DOHH2 (cell line): ENCODE data around the gene GUCA2B.

Experiments
- H3F3A ChIP-seq: fragments of 200-600 bp; sonication (generic), shearing (Covaris generic); 2 replicates; pipeline ENCODE4 v1.6.0; 2016; ENCODE audit warnings: antibody characterized with exemption, mild to moderate bottlenecking; ENCODE audit not compliant: control insufficient read depth, insufficient read depth
- H3K27ac ChIP-seq: fragments of 200-600 bp; sonication (generic); 2 replicates; pipeline ENCODE4 v1.5.1; 2014; ENCODE audit warnings: low read depth, mild to moderate bottlenecking, low read length, moderate library complexity
- H3K27me3 ChIP-seq: fragments of 200-600 bp; sonication (generic); 2 replicates; pipeline ENCODE4 v1.6.1; 2014; ENCODE audit warnings: mild to moderate bottlenecking, low read length, mixed read lengths; ENCODE audit not compliant: control insufficient read depth
- H3K36me3 ChIP-seq: fragments of 200-600 bp; sonication (generic); 2 replicates; pipeline ENCODE4 v1.6.1; 2014; ENCODE audit warnings: mild to moderate bottlenecking, low read length, moderate library complexity, mixed read lengths; ENCODE audit not compliant: control insufficient read depth
- H3K4me1 ChIP-seq: fragments of 200-600 bp; sonication (generic); 2 replicates; pipeline ENCODE4 v1.6.1; 2014; ENCODE audit warnings: mild to moderate bottlenecking, low read length, mixed read lengths; ENCODE audit not compliant: control insufficient read depth
- H3K4me2 ChIP-seq: fragments of 200-600 bp; sonication (generic); 2 replicates; pipeline ENCODE4 v1.6.0; 2014; ENCODE audit warnings: mild to moderate bottlenecking, low read length, moderate library complexity
- H3K4me3 ChIP-seq: fragments of 200-600 bp; sonication (generic); 2 replicates; pipeline ENCODE4 v1.5.1; 2014; ENCODE audit warnings: mild to moderate bottlenecking, low read length, mixed read lengths
- H3K79me2 ChIP-seq: fragments of 200-600 bp; sonication (generic); 2 replicates; pipeline ENCODE4 v1.6.1; 2014; ENCODE audit warnings: mild to moderate bottlenecking, low read length, mixed read lengths; ENCODE audit not compliant: control insufficient read depth
- H3K9me2 ChIP-seq: fragments of 200-600 bp; sonication (generic); replicated peaks from 2 replicates; pipeline ENCODE4 v1.6.1; 2014; ENCODE audit warnings: mild to moderate bottlenecking, low read length, mixed read lengths; ENCODE audit not compliant: control insufficient read depth
- H3K9me3 ChIP-seq: fragments of 200-600 bp; sonication (generic); 2 replicates; pipeline ENCODE4 v1.6.1; 2014; ENCODE audit warnings: antibody characterized with exemption, low read length, mixed read lengths; ENCODE audit not compliant: control insufficient read depth, insufficient read depth
- H4K20me1 ChIP-seq: fragments of 200-600 bp; sonication (generic); 2 replicates; pipeline ENCODE4 v1.6.0; 2014; ENCODE audit warnings: low read depth, mild to moderate bottlenecking, antibody characterized with exemption, low read length, moderate library complexity; ENCODE audit not compliant: control insufficient read depth, insufficient read depth
- EZH2phosphoT487 ChIP-seq: fragments of 200-600 bp; sonication (generic); IDR thresholded peaks from 2 replicates; pipeline ENCODE4 v1.6.1; 2017; ENCODE audit warnings: borderline replicate concordance, mild to moderate bottlenecking, antibody characterized with exemption, low read length, moderate library complexity, mixed read lengths
- TF ChIP-seq, protein P1 (sequence below): fragments of 200-600 bp; sonication (generic); IDR thresholded peaks from one replicate; pipeline ENCODE4 v1.5.1; 2014; ENCODE audit warnings: antibody characterized with exemption, mild to moderate bottlenecking, low read depth, low read length; ENCODE audit not compliant: poor library complexity, severe bottlenecking

The GUCA2B gene

GRCh38 chr1:42146626-42147320 is 6.4 kb upstream of the GUCA2B start:
- H3K9me3 ChIP-seq: no peaks in the 10 kb centered on the region
- H3F3A ChIP-seq: no peaks in the 10 kb centered on the region
- H3K79me2 ChIP-seq: no peaks in the 10 kb centered on the region
- no peak overlapping the region for H3K4me2 ChIP-seq
- no peaks in the 10 kb centered on the region for H4K20me1 ChIP-seq
- TF ChIP-seq, protein P1, sequence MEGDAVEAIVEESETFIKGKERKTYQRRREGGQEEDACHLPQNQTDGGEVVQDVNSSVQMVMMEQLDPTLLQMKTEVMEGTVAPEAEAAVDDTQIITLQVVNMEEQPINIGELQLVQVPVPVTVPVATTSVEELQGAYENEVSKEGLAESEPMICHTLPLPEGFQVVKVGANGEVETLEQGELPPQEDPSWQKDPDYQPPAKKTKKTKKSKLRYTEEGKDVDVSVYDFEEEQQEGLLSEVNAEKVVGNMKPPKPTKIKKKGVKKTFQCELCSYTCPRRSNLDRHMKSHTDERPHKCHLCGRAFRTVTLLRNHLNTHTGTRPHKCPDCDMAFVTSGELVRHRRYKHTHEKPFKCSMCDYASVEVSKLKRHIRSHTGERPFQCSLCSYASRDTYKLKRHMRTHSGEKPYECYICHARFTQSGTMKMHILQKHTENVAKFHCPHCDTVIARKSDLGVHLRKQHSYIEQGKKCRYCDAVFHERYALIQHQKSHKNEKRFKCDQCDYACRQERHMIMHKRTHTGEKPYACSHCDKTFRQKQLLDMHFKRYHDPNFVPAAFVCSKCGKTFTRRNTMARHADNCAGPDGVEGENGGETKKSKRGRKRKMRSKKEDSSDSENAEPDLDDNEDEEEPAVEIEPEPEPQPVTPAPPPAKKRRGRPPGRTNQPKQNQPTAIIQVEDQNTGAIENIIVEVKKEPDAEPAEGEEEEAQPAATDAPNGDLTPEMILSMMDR: peak; percentile 81
- no peak for TF ChIP-seq EZH2phosphoT487
- H3K27me3 ChIP-seq: peaks cover 8% of the 10 kb centered on the region; the same call in 1 of the 2 replicates
- no peaks in the 10 kb centered on the region for H3K36me3 ChIP-seq
- H3K4me3 ChIP-seq: no peak overlapping the region
- H3K4me1 ChIP-seq: no peaks in the 10 kb centered on the region
- H3K9me2 ChIP-seq: no peaks in the 10 kb centered on the region
- no peak overlapping the region for H3K27ac ChIP-seq

GRCh38 chr1:42148166-42148565 is 5.0 kb upstream of the GUCA2B start:
- H3K27ac ChIP-seq: no peak overlapping the region
- H3K4me1 ChIP-seq: no peaks in the 10 kb centered on the region
- no peaks in the 10 kb centered on the region for H3K36me3 ChIP-seq
- no peak for TF ChIP-seq EZH2phosphoT487
- TF ChIP-seq, protein P1: no peak
- H3K79me2 ChIP-seq: no peaks in the 10 kb centered on the region
- no peak overlapping the region for H3K4me2 ChIP-seq
- no peaks in the 10 kb centered on the region for H3F3A ChIP-seq
- peaks cover 8% of the 10 kb centered on the region; the same call in 1 of the 2 replicates for H3K27me3 ChIP-seq
- H3K9me2 ChIP-seq: no peaks in the 10 kb centered on the region
- H3K9me3 ChIP-seq: no peaks in the 10 kb centered on the region
- no peaks in the 10 kb centered on the region for H4K20me1 ChIP-seq
- H3K4me3 ChIP-seq: no peak overlapping the region

- TF ChIP-seq, protein P1: no peak
- no peak for TF ChIP-seq EZH2phosphoT487
- Histone ChIP-seq H3K9me3 (no peaks in the 10 kb centered on the region), H3F3A (no peaks in the 10 kb centered on the region), H3K9me2 (no peaks in the 10 kb centered on the region), H3K27me3 (peaks cover 8% of the 10 kb centered on the region; the same call in 1 of the 2 replicates), H3K79me2 (no peaks in the 10 kb centered on the region), H3K4me1 (no peaks in the 10 kb centered on the region), H3K4me2 (no peak overlapping the region), H3K27ac (no peak overlapping the region), H3K36me3 (no peaks in the 10 kb centered on the region), H3K4me3 (no peak overlapping the region), H4K20me1 (no peaks in the 10 kb centered on the region)
Measured at GRCh38 chr1:42150651-42151050, 2.6 kb upstream of the GUCA2B start.
